MCF 10A (cell line): ENCODE results near the gene C10orf95. TPM values are rescaled to one million over a fixed set of nuclear protein-coding genes. Genes with fewer than 3 reads are reported as not detected.

Source experiments
- BruUV-seq: library from RNA; stranded (reverse); fragments of 400-500 nt; replicated peaks from 2 replicates; lab custom pipeline; 2021; lab: Mats Ljungman, UMichigan
- CTCF ChIA-PET: fragments of 300-600 bp; sonication (Branson Sonifier 250); formaldehyde crosslinking; extraction: SDS; loops from one replicate; lab custom pipeline; 2021; ENCODE audit warnings: antibody characterized with exemption, inconsistent platforms; lab: Yijun Ruan, JAX
- POLR2A ChIA-PET: fragments of 300-600, 350-650 bp; sonication (Branson Sonifier 250); formaldehyde crosslinking; extraction: SDS; loops from one replicate; lab custom pipeline; 2020; ENCODE audit warnings: antibody characterized with exemption, inconsistent platforms; lab: Yijun Ruan, JAX
- DNase-seq: peaks from one replicate; pipeline ENCODE4 v3.0.0-alpha.2; 2018; ENCODE audit not compliant: unreplicated experiment
- H3K27ac Mint-ChIP-seq: one replicate; pipeline ENCODE4 v1.8.0; 2022; ENCODE audit warnings: mild to moderate bottlenecking, low read depth, mixed read lengths; ENCODE audit not compliant: unreplicated experiment
- H3K27me3 Mint-ChIP-seq: one replicate; pipeline ENCODE4 v1.8.0; 2022; ENCODE audit warnings: mixed read lengths; ENCODE audit not compliant: insufficient read depth, unreplicated experiment
- H3K36me3 Mint-ChIP-seq: one replicate; pipeline ENCODE4 v1.8.0; 2022; ENCODE audit warnings: mild to moderate bottlenecking, moderate library complexity, mixed read lengths; ENCODE audit not compliant: insufficient read depth, unreplicated experiment
- H3K4me1 Mint-ChIP-seq: one replicate; pipeline ENCODE4 v1.8.0; 2022; ENCODE audit warnings: mixed read lengths; ENCODE audit not compliant: insufficient read depth, unreplicated experiment
- H3K4me3 Mint-ChIP-seq: one replicate; pipeline ENCODE4 v1.8.0; 2022; ENCODE audit warnings: mild to moderate bottlenecking, moderate library complexity, mixed read lengths; ENCODE audit not compliant: unreplicated experiment
- H3K9me3 Mint-ChIP-seq: one replicate; pipeline ENCODE4 v1.8.0; 2022; ENCODE audit warnings: mixed read lengths; ENCODE audit not compliant: unreplicated experiment
- CTCF ChIP-seq: fragments of 200-600 bp; IDR thresholded peaks from one replicate; pipeline ENCODE4 v1.8.0; 2022; ENCODE audit warnings: antibody characterized with exemption, mild to moderate bottlenecking; ENCODE audit not compliant: unreplicated experiment
- intact Hi-C: fragments of 100-400 bp; cut with micrococcal nuclease; formaldehyde crosslinking; loops from 2 replicates; pipeline ENCODE4 v1.14.1; 2022
- total RNA-seq: library from RNA; stranded (reverse); gene quantifications from 2 replicates; pipeline ENCODE4 v1.2.3, GENCODE V29; 2022

The C10orf95 gene
- total RNA-seq, 1 experiment from 2014 or later: 0.63 TPM

GRCh38 chr10:102420714-102421506 is 30.4 kb downstream of the C10orf95 start, which contains the start of gene FBXL15:
FBXL15 (plus strand) TSS chr10:102420836; CDS start chr10:102421130, 294 bp downstream.
- Mint-ChIP-seq H3K36me3 (peaks cover 17% of the 10 kb centered on the region), H3K27ac (peak within 1 kb of the TSS; percentile 94), H3K27me3 (peaks cover 6% of the 10 kb centered on the region), H3K4me3 (peak within 1 kb of the TSS; percentile 99), H3K9me3 (no peaks in the 10 kb centered on the region), H3K4me1 (peaks cover 5% of the 10 kb centered on the region)
- no TSS peak for BruUV-seq
- TF ChIP-seq CTCF: no peak
- ChIA-PET POLR2A (interaction anchor here (0.6 to 6.1 kb wide), 30 partner anchors 8 to 1939 kb away, joined by 3 to 119 read pairs (median 5); partner anchors contain the start of genes ACTR1A, C10orf95, CUEDC2 and GBF1), CTCF (interaction anchor here (0.6 to 8.6 kb wide), 16 partner anchors 12 to 330 kb away, joined by 3 to 137 read pairs (median 4); partner anchors contain the start of genes CUEDC2 and NFKB2)
- intact Hi-C loops: loop anchor here (2.0 to 10.0 kb wide), 4 partner anchors 18 to 196 kb away; partner anchors contain the start of genes ELOVL3 and NFKB2
- DNase-seq: peak; percentile 98

GRCh38 chr10:102420181-102420713 is 31.1 kb downstream of the C10orf95 start:
- Mint-ChIP-seq H3K4me3 (peak overlapping the region; percentile 99), H3K27me3 (peaks cover 11% of the 10 kb centered on the region), H3K9me3 (no peaks in the 10 kb centered on the region), H3K27ac (peak overlapping the region; percentile 94), H3K36me3 (peaks cover 17% of the 10 kb centered on the region), H3K4me1 (peaks cover 5% of the 10 kb centered on the region)
- ChIA-PET CTCF (interaction anchor here (0.6 to 8.6 kb wide), 12 partner anchors 12 to 330 kb away, joined by 3 to 137 read pairs (median 4); partner anchors contain the start of genes CUEDC2 and NFKB2), POLR2A (interaction anchor here (0.7 to 6.1 kb wide), 26 partner anchors 11 to 742 kb away, joined by 3 to 119 read pairs (median 5); partner anchors contain the start of genes ACTR1A, C10orf95, CUEDC2 and GBF1)
- intact Hi-C loops: loop anchor here (2.0 to 10.0 kb wide), 4 partner anchors 17 to 195 kb away; partner anchors contain the start of genes ELOVL3 and NFKB2
- BruUV-seq: no TSS peak
- DNase-seq: no peak
- TF ChIP-seq CTCF: no peak

- no TSS peak for BruUV-seq
- peaks cover 14% of the 10 kb centered on the region for H3K36me3 Mint-ChIP-seq
- H3K9me3 Mint-ChIP-seq: no peaks in the 10 kb centered on the region
- DNase-seq: peak; percentile 47
- ChIA-PET POLR2A (interaction anchor here (0.6 to 6.1 kb wide), 20 partner anchors 10 to 601 kb away, joined by 3 to 119 read pairs (median 6); partner anchors contain the start of genes ACTR1A, C10orf95, CUEDC2 and GBF1), CTCF (interaction anchor here (1.0 to 8.6 kb wide), 6 partner anchors 15 to 189 kb away, joined by 3 to 137 read pairs (median 5); partner anchors contain the start of gene NFKB2)
- peak overlapping the region; percentile 99 for H3K4me3 Mint-ChIP-seq
- peaks cover 11% of the 10 kb centered on the region for H3K27me3 Mint-ChIP-seq
- H3K4me1 Mint-ChIP-seq: peaks cover 5% of the 10 kb centered on the region
- no peak for TF ChIP-seq CTCF
- intact Hi-C loops: loop anchor here (2.0 to 10.0 kb wide), 4 partner anchors 17 to 195 kb away; partner anchors contain the start of genes ELOVL3 and NFKB2
- H3K27ac Mint-ChIP-seq: peak overlapping the region; percentile 94
Measured at GRCh38 chr10:102419269-102420180, 31.8 kb downstream of the C10orf95 start.
